ENCODE data around the gene TRIM45.
A peak's percentile ranks its signal among the peaks of the same experiment; 100 is the strongest.

DNA sequence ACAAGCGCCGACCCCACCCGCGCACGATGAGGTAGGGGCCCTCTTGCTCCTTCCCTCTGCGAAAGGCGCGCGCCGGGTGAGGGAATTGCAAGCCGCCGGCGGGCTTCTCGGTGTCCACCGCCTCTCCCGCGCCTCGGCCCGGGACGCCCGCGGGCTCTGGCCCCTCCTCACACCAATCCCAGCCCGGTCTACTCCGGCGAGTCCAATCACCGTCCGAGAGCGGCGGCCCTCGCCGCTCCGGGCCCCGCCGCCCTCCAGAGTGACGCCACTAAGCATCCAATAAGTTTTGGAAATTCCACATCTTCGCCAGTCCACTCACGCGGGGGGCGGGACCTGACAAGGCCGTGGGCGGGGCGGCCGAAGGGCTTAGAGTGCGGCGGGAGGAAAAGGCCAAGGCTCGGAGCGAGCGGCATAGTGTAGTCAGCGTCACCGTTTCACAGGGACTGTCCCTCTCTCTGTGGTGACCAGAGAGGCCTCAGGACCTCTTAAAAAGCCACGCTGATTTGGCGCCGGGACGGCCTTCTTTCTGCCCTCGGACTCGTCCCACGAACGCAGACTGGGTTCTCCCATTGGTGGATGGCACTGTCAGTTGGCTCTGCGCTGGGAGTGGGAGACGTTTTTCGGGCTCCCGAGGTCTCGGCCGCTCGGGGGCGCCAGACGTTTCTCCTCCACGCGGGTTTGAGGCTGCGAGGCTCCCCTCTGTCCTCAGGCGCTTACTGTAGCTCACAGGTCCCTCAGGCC, at the start of gene TRIM45:
- TF ChIP-seq, protein P1, sequence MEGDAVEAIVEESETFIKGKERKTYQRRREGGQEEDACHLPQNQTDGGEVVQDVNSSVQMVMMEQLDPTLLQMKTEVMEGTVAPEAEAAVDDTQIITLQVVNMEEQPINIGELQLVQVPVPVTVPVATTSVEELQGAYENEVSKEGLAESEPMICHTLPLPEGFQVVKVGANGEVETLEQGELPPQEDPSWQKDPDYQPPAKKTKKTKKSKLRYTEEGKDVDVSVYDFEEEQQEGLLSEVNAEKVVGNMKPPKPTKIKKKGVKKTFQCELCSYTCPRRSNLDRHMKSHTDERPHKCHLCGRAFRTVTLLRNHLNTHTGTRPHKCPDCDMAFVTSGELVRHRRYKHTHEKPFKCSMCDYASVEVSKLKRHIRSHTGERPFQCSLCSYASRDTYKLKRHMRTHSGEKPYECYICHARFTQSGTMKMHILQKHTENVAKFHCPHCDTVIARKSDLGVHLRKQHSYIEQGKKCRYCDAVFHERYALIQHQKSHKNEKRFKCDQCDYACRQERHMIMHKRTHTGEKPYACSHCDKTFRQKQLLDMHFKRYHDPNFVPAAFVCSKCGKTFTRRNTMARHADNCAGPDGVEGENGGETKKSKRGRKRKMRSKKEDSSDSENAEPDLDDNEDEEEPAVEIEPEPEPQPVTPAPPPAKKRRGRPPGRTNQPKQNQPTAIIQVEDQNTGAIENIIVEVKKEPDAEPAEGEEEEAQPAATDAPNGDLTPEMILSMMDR (IDR thresholded peaks at IDR 0.05) = peak in 5 of 6 experiments; percentile 58 to 71 (median 66)
- peak in 1 of 4 donors; percentile 30 for TF ChIP-seq POLR2A (IDR thresholded peaks at IDR 0.05)
